Activated naive CD8-positive, alpha-beta T cell (primary cell): ENCODE results near the gene FSCN2.

Experiments
- H3K27ac Mint-ChIP-seq: one replicate; pipeline ENCODE4 v1.8.0; 2021; ENCODE audit warnings: mixed read lengths
- H3K27me3 Mint-ChIP-seq: one replicate; pipeline ENCODE4 v1.8.0; 2021; ENCODE audit warnings: mixed read lengths
- H3K36me3 Mint-ChIP-seq: one replicate; pipeline ENCODE4 v1.8.0; 2021; ENCODE audit warnings: mixed read lengths
- H3K4me1 Mint-ChIP-seq: one replicate; pipeline ENCODE4 v1.8.0; 2021; ENCODE audit warnings: low read depth, mixed read lengths
- H3K4me3 Mint-ChIP-seq: one replicate; pipeline ENCODE4 v1.8.0; 2021; ENCODE audit warnings: mild to moderate bottlenecking, mixed read lengths
- H3K9me3 Mint-ChIP-seq: one replicate; pipeline ENCODE4 v1.8.0; 2021; ENCODE audit warnings: low read depth, mixed read lengths

Gene FSCN2

GRCh38 chr17:81545160-81545949, 17.2 kb downstream of the FSCN2 start:
- no peaks in the 10 kb centered on the region for H3K27me3 Mint-ChIP-seq
- H3K27ac Mint-ChIP-seq = no peak overlapping the region
- no peaks in the 10 kb centered on the region for H3K36me3 Mint-ChIP-seq
- H3K4me3 Mint-ChIP-seq = no peak overlapping the region
- no peaks in the 10 kb centered on the region for H3K9me3 Mint-ChIP-seq
- peaks cover 8% of the 10 kb centered on the region for H3K4me1 Mint-ChIP-seq

GRCh38 chr17:81546906-81547613, 18.9 kb downstream of the FSCN2 start:
- Mint-ChIP-seq H3K27me3 (no peaks in the 10 kb centered on the region), H3K9me3 (no peaks in the 10 kb centered on the region)

GRCh38 chr17:81547614-81547982, 19.4 kb downstream of the FSCN2 start:
- Mint-ChIP-seq H3K27ac (no peak overlapping the region), H3K36me3 (no peaks in the 10 kb centered on the region), H3K4me3 (no peak overlapping the region), H3K9me3 (no peaks in the 10 kb centered on the region), H3K27me3 (no peaks in the 10 kb centered on the region), H3K4me1 (peaks cover 13% of the 10 kb centered on the region)

More at GRCh38 chr17:81546906-81547613, 18.9 kb downstream of the FSCN2 start:
- no peak overlapping the region for H3K4me3 Mint-ChIP-seq
- H3K36me3 Mint-ChIP-seq = no peaks in the 10 kb centered on the region
- peaks cover 13% of the 10 kb centered on the region for H3K4me1 Mint-ChIP-seq
- no peak overlapping the region for H3K27ac Mint-ChIP-seq

- no peaks in the 10 kb centered on the region for H3K36me3 Mint-ChIP-seq
- peak overlapping the region; percentile 90 for H3K4me3 Mint-ChIP-seq
- no peaks in the 10 kb centered on the region for H3K27me3 Mint-ChIP-seq
- H3K27ac Mint-ChIP-seq = no peak overlapping the region
- H3K9me3 Mint-ChIP-seq = no peaks in the 10 kb centered on the region
- H3K4me1 Mint-ChIP-seq = peaks cover 21% of the 10 kb centered on the region
These were observed 20.9 kb downstream of the FSCN2 start for GRCh38 chr17:81549031-81549557.

GRCh38 chr17:81549826-81550225, 21.6 kb downstream of the FSCN2 start:
- Mint-ChIP-seq H3K4me3 (peak overlapping the region; percentile 90), H3K27ac (no peak overlapping the region), H3K27me3 (no peaks in the 10 kb centered on the region), H3K9me3 (no peaks in the 10 kb centered on the region), H3K4me1 (peaks cover 26% of the 10 kb centered on the region), H3K36me3 (no peaks in the 10 kb centered on the region)

GRCh38 chr17:81550285-81550684, 22.1 kb downstream of the FSCN2 start:
- H3K27ac Mint-ChIP-seq = no peak overlapping the region
- no peaks in the 10 kb centered on the region for H3K36me3 Mint-ChIP-seq
- H3K4me1 Mint-ChIP-seq = peaks cover 26% of the 10 kb centered on the region
- H3K4me3 Mint-ChIP-seq = peak overlapping the region; percentile 90
- H3K27me3 Mint-ChIP-seq = no peaks in the 10 kb centered on the region
- no peaks in the 10 kb centered on the region for H3K9me3 Mint-ChIP-seq

- Mint-ChIP-seq H3K27ac (no peak overlapping the region), H3K4me1 (peaks cover 26% of the 10 kb centered on the region), H3K27me3 (no peaks in the 10 kb centered on the region), H3K4me3 (peak overlapping the region; percentile 90), H3K9me3 (no peaks in the 10 kb centered on the region), H3K36me3 (no peaks in the 10 kb centered on the region)
These were observed 22.8 kb downstream of the FSCN2 start for GRCh38 chr17:81550830-81551457.

- Mint-ChIP-seq H3K27me3 (no peaks in the 10 kb centered on the region), H3K9me3 (no peaks in the 10 kb centered on the region), H3K4me1 (peaks cover 26% of the 10 kb centered on the region), H3K4me3 (peak overlapping the region; percentile 90), H3K36me3 (no peaks in the 10 kb centered on the region), H3K27ac (no peak overlapping the region)
These were observed 23.5 kb downstream of the FSCN2 start for GRCh38 chr17:81551458-81552243.

- peak within 1 kb of the TSS; percentile 90 for H3K4me3 Mint-ChIP-seq
- H3K4me1 Mint-ChIP-seq = peaks cover 26% of the 10 kb centered on the region
- no peaks in the 10 kb centered on the region for H3K9me3 Mint-ChIP-seq
- no peaks in the 10 kb centered on the region for H3K36me3 Mint-ChIP-seq
- no peaks in the 10 kb centered on the region for H3K27me3 Mint-ChIP-seq
- peak within 1 kb of the TSS; percentile 89 for H3K27ac Mint-ChIP-seq
These were observed 24.3 kb downstream of the FSCN2 start, which contains the start of gene FAAP100 for GRCh38 chr17:81552244-81553017. FAAP100 (minus strand) TSS chr17:81552353; CDS start chr17:81552330, 23 bp downstream.

GRCh38 chr17:81553018-81553615, 24.9 kb downstream of the FSCN2 start:
- H3K4me3 Mint-ChIP-seq = peak overlapping the region; percentile 89
- peak overlapping the region; percentile 89 for H3K27ac Mint-ChIP-seq
- H3K27me3 Mint-ChIP-seq = no peaks in the 10 kb centered on the region
- peaks cover 26% of the 10 kb centered on the region for H3K4me1 Mint-ChIP-seq
- H3K9me3 Mint-ChIP-seq = no peaks in the 10 kb centered on the region
- no peaks in the 10 kb centered on the region for H3K36me3 Mint-ChIP-seq

- Mint-ChIP-seq H3K4me3 (peak overlapping the region; percentile 89), H3K9me3 (no peaks in the 10 kb centered on the region), H3K36me3 (no peaks in the 10 kb centered on the region), H3K4me1 (peaks cover 26% of the 10 kb centered on the region), H3K27ac (peak overlapping the region; percentile 89), H3K27me3 (no peaks in the 10 kb centered on the region)
These were observed 25.5 kb downstream of the FSCN2 start for GRCh38 chr17:81553616-81554181.

GRCh38 chr17:81556175-81556691, 28.1 kb downstream of the FSCN2 start:
- Mint-ChIP-seq H3K27ac (no peak overlapping the region), H3K27me3 (no peaks in the 10 kb centered on the region), H3K9me3 (no peaks in the 10 kb centered on the region), H3K36me3 (peaks cover 3% of the 10 kb centered on the region), H3K4me3 (no peak overlapping the region), H3K4me1 (peaks cover 18% of the 10 kb centered on the region)

- peaks cover 4% of the 10 kb centered on the region for H3K36me3 Mint-ChIP-seq
- peaks cover 15% of the 10 kb centered on the region for H3K4me1 Mint-ChIP-seq
- H3K4me3 Mint-ChIP-seq = no peak overlapping the region
- H3K27me3 Mint-ChIP-seq = no peaks in the 10 kb centered on the region
- H3K9me3 Mint-ChIP-seq = no peaks in the 10 kb centered on the region
- H3K27ac Mint-ChIP-seq = no peak overlapping the region
These were observed 28.7 kb downstream of the FSCN2 start for GRCh38 chr17:81556863-81557262.
